KOPT-K1 (cell line): ENCODE measurements around the gene ATP6V1E1.
"Not testable (repeated sequence)": the region's sequence is repeated elsewhere in the genome, so short reads cannot be mapped to it uniquely, and the experiment has no call there.

Source experiments
- H3K27ac ChIP-seq: fragments of 200-600 bp; sonication (generic); 2 replicates; pipeline ENCODE4 v1.5.1; 2016; ENCODE audit warnings: antibody characterized with exemption, mild to moderate bottlenecking, low read depth, low read length; ENCODE audit not compliant: poor library complexity, severe bottlenecking
- H3K36me3 ChIP-seq: fragments of 200-600 bp; sonication (generic); 2 replicates; pipeline ENCODE4 v1.5.1; 2017; ENCODE audit warnings: antibody characterized with exemption, mild to moderate bottlenecking, low read length, moderate library complexity; ENCODE audit not compliant: insufficient read depth
- H3K9me3 ChIP-seq: fragments of 200-600 bp; sonication (generic); 2 replicates; pipeline ENCODE4 v1.5.1; 2017; ENCODE audit warnings: antibody characterized with exemption, low read length, mild to moderate bottlenecking; ENCODE audit not compliant: insufficient read depth, poor library complexity, severe bottlenecking

Gene ATP6V1E1

DNA sequence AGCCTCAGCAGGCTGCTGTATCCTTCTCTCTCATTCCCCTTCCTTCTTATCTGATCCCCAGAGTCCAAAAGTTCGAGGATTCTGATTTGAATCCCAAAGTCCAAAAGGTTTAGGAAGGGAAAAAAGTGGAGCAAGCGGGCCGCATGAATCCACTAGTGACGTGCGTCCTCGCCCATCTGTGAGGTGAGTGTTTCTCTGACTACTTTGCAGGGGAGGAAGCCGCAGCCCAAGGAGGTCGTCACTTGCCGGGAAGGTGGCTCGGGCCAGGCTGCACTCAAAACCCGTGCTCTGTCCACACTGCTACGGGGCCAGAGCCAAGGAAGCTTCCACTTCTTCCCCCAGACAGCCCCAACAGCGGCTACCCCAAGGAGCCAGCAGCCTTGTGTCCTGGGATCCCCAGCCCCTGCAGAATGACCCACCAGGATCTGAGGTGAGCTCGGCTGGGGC lies 49.0 kb downstream of the ATP6V1E1 start:
- Histone ChIP-seq H3K36me3 (no peaks in the 10 kb centered on the region), H3K27ac (no peak overlapping the region), H3K9me3 (no peaks in the 10 kb centered on the region)

- no peaks in the 10 kb centered on the region for H3K9me3 ChIP-seq
- no peaks in the 10 kb centered on the region for H3K36me3 ChIP-seq
- no peak overlapping the region for H3K27ac ChIP-seq
These were observed 50.3 kb downstream of the ATP6V1E1 start for GRCh38 chr22:17578136-17578754.

GRCh38 chr22:17576470-17576869 lies 52.1 kb downstream of the ATP6V1E1 start:
- Histone ChIP-seq H3K27ac (no peak overlapping the region), H3K36me3 (no peaks in the 10 kb centered on the region)

GRCh38 chr22:17575681-17576080 lies 52.9 kb downstream of the ATP6V1E1 start:
- H3K27ac ChIP-seq = no peak overlapping the region

More at GRCh38 chr22:17576470-17576869, 52.1 kb downstream of the ATP6V1E1 start:
- no peaks in the 10 kb centered on the region for H3K9me3 ChIP-seq

DNA sequence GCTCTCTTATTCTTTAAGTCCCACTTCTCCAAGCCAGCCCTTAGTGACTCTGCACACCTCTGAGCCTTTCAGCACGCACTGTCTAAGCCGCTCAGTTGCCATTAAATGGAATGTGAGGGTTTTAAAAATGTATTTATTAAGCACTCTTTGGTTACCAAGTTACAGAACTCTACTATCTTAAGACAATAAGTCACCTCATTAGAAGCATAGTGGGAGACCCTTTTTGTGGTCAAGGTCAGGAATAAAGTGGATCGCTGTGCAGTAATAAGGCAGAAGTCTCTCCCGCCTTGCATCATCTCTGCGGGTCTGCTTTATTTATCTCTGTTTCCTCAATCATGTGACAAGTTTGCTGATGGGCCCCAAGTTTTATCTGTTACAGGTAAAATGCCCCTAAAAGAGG lies 53.4 kb downstream of the ATP6V1E1 start:
- Histone ChIP-seq H3K36me3 (no peaks in the 10 kb centered on the region), H3K9me3 (no peaks in the 10 kb centered on the region), H3K27ac (no peak overlapping the region)

More at GRCh38 chr22:17575681-17576080, 52.9 kb downstream of the ATP6V1E1 start:
- no peaks in the 10 kb centered on the region for H3K9me3 ChIP-seq
- H3K36me3 ChIP-seq = no peaks in the 10 kb centered on the region

GRCh38 chr22:17570851-17571631 lies 57.5 kb downstream of the ATP6V1E1 start:
- H3K27ac ChIP-seq = no peak overlapping the region
- no peaks in the 10 kb centered on the region for H3K9me3 ChIP-seq
- no peaks in the 10 kb centered on the region for H3K36me3 ChIP-seq

GRCh38 chr22:17569971-17570511 lies 58.5 kb downstream of the ATP6V1E1 start:
- no peaks in the 10 kb centered on the region for H3K36me3 ChIP-seq
- no peak overlapping the region for H3K27ac ChIP-seq
- no peaks in the 10 kb centered on the region for H3K9me3 ChIP-seq

GRCh38 chr22:17566776-17567175 lies 61.8 kb downstream of the ATP6V1E1 start:
- no peaks in the 10 kb centered on the region for H3K36me3 ChIP-seq
- no peak overlapping the region for H3K27ac ChIP-seq
- no peaks in the 10 kb centered on the region for H3K9me3 ChIP-seq

DNA sequence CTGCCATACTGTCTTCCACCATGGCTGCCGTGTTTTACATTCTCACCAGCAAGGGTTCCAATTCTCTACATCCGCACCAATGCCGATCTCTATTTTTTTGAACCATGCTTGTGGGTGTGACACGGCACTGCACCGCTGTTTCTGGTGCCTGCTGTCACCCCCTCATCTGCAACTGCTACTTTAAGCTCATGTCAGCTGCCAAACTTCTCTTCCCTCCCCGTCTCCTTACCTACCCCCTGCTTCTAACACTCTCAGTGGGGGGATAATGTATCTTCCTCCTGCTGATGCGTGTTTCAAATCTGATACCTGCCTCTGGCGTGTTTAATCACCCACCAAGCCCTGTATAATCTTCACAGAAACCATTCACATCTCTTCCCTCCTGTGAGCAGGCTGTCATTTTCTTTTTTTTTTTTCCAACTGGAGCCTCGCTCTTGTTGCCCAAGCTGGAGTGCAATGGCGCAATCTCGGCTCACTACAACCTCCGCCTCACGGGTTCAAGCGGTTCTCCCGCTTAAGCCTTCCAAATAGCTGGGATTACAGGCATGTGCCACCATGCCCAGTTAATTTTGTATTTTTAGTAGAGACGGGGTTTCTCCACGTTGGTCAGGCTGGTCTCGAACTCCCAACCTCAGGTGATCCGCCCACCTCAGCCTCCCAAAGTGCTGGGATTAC lies 62.4 kb downstream of the ATP6V1E1 start:
- not testable (repeated sequence) for H3K9me3 ChIP-seq, H3K27ac ChIP-seq, H3K36me3 ChIP-seq

DNA sequence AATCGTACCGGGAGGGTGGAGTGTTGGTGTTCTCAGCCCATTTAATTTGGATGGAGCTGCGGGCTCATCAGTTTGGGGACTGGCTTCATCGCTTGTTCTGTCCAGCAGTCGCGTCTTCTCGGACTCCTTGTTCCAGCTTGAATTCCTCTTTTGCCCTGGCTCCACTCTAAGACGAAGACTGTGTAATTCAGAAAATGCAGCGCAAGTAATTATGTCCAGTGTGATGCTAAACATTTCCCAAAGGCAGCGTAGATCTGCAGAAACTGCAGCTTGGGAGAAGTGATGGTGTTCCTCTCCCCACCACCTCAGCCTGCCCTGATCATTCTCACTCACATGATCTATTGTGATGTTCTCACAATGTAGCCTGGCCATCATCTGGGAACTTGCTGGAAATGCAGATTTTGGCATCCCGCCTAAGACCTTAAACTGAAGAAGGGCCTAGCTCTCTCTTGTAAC lies 64.6 kb downstream of the ATP6V1E1 start:
- Histone ChIP-seq H3K9me3 (no peaks in the 10 kb centered on the region), H3K27ac (no peak overlapping the region), H3K36me3 (no peaks in the 10 kb centered on the region)

DNA sequence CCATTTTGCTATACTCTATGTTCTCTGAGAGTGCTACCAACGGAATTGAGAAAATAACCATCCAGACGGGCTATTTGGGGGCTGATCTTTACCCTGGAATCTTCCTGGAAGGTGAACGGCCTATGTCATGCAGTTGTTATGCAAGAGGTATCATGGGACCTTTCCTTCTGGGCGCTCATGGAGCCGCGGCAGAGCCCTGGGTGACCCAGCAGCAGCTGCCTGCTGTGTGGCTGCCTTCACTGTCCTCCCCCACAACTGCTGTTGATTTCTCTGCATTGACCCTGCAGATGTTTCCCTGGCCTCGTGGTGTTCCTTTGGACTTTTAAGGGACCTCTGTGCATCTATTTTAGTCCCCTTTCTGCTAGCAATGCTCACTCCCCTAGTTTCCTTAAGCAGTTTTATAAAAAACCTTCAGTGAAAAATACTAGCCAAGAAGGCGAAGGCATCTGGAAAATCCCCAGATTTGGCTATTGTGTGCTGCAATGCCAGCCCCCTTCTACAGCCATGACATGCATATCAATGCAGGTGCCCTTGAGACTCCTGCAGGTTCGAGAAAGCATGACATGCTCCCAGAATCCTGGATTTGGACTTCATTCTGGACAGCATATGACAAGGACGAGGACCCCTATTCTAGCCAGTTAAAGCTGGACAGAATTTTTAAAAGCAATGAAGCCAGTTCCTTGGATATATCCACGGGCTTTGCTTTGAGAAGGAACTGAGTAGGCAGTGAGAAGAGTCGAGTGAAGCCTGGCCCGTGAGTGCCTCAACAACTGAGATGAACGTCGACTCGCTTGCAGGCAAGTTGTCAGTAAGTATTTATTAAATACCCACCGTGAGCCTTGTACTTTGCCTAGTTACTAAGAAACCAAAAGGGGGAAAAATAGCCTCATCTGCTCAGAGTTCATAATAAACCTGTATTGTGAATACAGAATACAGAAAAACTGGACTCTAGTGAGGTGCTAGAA lies 65.4 kb downstream of the ATP6V1E1 start, which contains the start of gene SLC25A18:
Gene SLC25A18 (plus strand): TSS at position 593 of the 965 bp plus-strand sequence. CDS start 16,447 bp downstream, outside the sequence.
- no peaks in the 10 kb centered on the region for H3K36me3 ChIP-seq
- no peaks in the 10 kb centered on the region for H3K9me3 ChIP-seq
- H3K27ac ChIP-seq = no peak within 1 kb of the TSS

DNA sequence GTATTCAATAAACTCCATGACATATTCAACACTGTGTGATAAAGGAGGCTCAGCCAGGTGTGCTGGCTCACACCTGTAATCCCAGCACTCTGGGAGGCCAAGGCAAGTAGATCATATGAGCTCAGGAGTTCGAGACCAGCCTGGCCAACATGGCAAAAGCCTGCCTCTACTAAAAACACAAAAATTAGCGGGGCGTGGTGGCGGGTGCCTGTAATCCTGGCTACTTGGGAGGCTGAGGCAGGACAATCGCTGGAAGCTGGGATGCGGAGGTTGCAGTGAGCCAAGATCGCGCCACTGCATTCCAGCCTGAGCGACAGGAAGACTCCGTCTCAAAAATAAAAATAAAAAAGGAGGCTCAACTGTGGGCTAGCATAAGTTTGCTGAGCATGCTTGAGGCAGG lies 69.4 kb downstream of the ATP6V1E1 start:
- Histone ChIP-seq H3K9me3 (no peaks in the 10 kb centered on the region), H3K27ac (no peak overlapping the region), H3K36me3 (no peaks in the 10 kb centered on the region)

GRCh38 chr22:17554814-17555213 lies 73.7 kb downstream of the ATP6V1E1 start:
- Histone ChIP-seq H3K36me3 (no peaks in the 10 kb centered on the region), H3K27ac (no peak overlapping the region), H3K9me3 (no peaks in the 10 kb centered on the region)

DNA sequence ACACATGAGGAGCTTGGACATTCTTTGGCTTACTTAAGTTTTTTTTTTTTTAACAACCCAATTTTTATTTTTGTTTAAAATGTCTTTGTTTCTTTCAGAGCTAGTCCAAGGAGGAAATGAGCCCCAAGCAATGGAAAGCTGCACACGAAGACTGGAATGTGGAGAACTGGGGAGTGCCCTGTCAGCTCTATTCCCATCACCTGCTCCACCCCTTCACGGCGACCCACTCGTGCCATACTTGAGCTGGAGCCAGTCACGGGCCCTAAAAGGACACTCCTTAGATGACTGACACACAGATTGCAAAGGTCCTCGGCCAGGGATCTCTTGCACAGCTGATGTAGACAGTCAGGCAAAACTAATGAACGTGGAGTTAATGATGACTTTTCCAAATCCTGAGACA lies 75.8 kb downstream of the ATP6V1E1 start:
- Histone ChIP-seq H3K36me3 (no peaks in the 10 kb centered on the region), H3K27ac (no peak overlapping the region), H3K9me3 (no peaks in the 10 kb centered on the region)
